Calu3 (cell line): ENCODE data around the gene MAGI1. TPM values are rescaled to one million over a fixed set of nuclear protein-coding genes. Genes with fewer than 3 reads are reported as not detected.

Experiments used
- BruUV-seq: library from RNA; stranded (reverse); fragments of 400-500 nt; replicated peaks from 2 replicates; lab custom pipeline; 2021; lab: Mats Ljungman, UMichigan
- CTCF ChIA-PET: fragments of 300-600 bp; sonication (Branson Sonifier 250); formaldehyde crosslinking; loops from one replicate; lab custom pipeline; 2022; ENCODE audit warnings: antibody characterized with exemption; lab: Charles Lee
- DNase-seq: peaks from one replicate; pipeline ENCODE4 v3.0.0; 2022
- H3K27ac Mint-ChIP-seq: one replicate; pipeline ENCODE4 v1.8.0; 2022; ENCODE audit warnings: mixed read lengths; ENCODE audit not compliant: unreplicated experiment
- H3K27me3 Mint-ChIP-seq: one replicate; pipeline ENCODE4 v1.8.0; 2022; ENCODE audit warnings: mixed read lengths; ENCODE audit not compliant: unreplicated experiment
- H3K36me3 Mint-ChIP-seq: one replicate; pipeline ENCODE4 v1.8.0; 2022; ENCODE audit warnings: mild to moderate bottlenecking, moderate library complexity, mixed read lengths; ENCODE audit not compliant: insufficient read depth, unreplicated experiment
- H3K4me1 Mint-ChIP-seq: one replicate; pipeline ENCODE4 v1.8.0; 2022; ENCODE audit warnings: mild to moderate bottlenecking, low read depth, mixed read lengths; ENCODE audit not compliant: unreplicated experiment
- H3K4me3 Mint-ChIP-seq: one replicate; pipeline ENCODE4 v1.8.0; 2022; ENCODE audit warnings: mild to moderate bottlenecking, low read depth, moderate library complexity, mixed read lengths; ENCODE audit not compliant: unreplicated experiment
- H3K9me3 Mint-ChIP-seq: one replicate; pipeline ENCODE4 v1.8.0; 2022; ENCODE audit warnings: low read depth, mixed read lengths; ENCODE audit not compliant: unreplicated experiment
- CTCF ChIP-seq: fragments of 200-600 bp; IDR thresholded peaks from one replicate; pipeline ENCODE4 v1.8.0; 2022; ENCODE audit warnings: antibody characterized with exemption; ENCODE audit not compliant: unreplicated experiment
- intact Hi-C: fragments of 100-400 bp; cut with micrococcal nuclease; formaldehyde crosslinking; loops from one replicate; pipeline ENCODE4 v1.10.0; 2022; ENCODE audit not compliant: unreplicated experiment
- total RNA-seq: library from RNA; stranded (reverse); gene quantifications from 2 replicates; pipeline ENCODE4 v1.2.3, GENCODE V29; 2022

MAGI1 gene
- total RNA-seq, 1 experiment from 2014 or later, result 76.4 TPM

DNA sequence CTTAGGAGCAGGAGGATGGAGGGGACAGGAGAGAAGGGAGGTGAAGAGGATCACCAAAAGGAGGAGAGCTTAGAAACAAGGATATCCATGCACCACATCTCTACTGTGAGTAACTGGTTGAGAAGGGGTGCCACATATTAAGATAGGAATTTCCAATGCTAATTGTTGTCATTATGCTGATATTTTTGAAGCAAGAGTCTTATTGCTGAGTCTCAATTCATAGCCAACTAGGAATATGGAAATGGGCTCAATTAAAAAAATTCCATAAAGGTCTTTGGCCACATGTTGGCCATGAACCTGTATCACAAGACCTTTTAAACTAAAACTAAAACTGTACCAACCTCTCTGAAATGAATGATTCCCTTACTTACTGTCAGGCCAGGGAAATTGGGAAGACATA, 642.6 kb downstream of the MAGI1 start:
- CTCF ChIA-PET, result interaction anchor here (0.6 kb wide), 1 partner anchor 1453 kb away, joined by 3 read pairs; no protein-coding TSS in a partner anchor
- DNase-seq, result no peak
- Mint-ChIP-seq H3K4me3 (no peak overlapping the region), H3K9me3 (no peaks in the 10 kb centered on the region), H3K27ac (no peak overlapping the region), H3K4me1 (no peaks in the 10 kb centered on the region), H3K36me3 (peaks cover 5% of the 10 kb centered on the region), H3K27me3 (no peaks in the 10 kb centered on the region)
- TF ChIP-seq CTCF, result no peak
- intact Hi-C loops, result no loop called here
- BruUV-seq, result no TSS peak

GRCh38 chr3:65391068-65391467, 647.6 kb downstream of the MAGI1 start:
- no TSS peak for BruUV-seq
- H3K4me1 Mint-ChIP-seq, result no peaks in the 10 kb centered on the region
- no peak for DNase-seq
- H3K27ac Mint-ChIP-seq, result no peak overlapping the region
- no peaks in the 10 kb centered on the region for H3K27me3 Mint-ChIP-seq
- no peak overlapping the region for H3K4me3 Mint-ChIP-seq
- H3K9me3 Mint-ChIP-seq, result no peaks in the 10 kb centered on the region
- intact Hi-C loops, result no loop called here
- H3K36me3 Mint-ChIP-seq, result peaks cover 5% of the 10 kb centered on the region
- CTCF ChIA-PET, result no interaction called here
- no peak for TF ChIP-seq CTCF

DNA sequence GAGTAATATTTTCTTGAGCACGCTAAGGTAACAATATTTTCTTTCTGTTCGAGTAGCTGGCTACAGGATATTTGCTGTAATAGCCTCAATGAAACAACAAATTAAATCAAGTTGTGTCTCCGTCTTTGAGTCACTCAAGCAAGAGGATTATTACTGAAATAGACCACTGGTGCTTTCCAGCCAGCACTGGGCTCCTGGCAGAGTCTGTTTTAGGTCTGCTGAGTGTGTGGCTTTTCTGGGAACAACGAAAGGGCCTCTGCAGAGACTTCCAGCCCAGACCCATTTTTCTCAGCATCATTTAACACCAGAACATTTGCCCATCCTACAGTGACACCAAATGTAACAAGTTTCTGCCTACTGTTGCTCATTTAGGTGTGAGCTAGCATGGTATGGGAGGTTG, 652.9 kb downstream of the MAGI1 start:
- TF ChIP-seq CTCF, result no peak
- CTCF ChIA-PET, result interaction anchor here (0.6 kb wide), 1 partner anchor 132 kb away, joined by 3 read pairs; no protein-coding TSS in a partner anchor
- intact Hi-C loops, result no loop called here
- Mint-ChIP-seq H3K27ac (no peak overlapping the region), H3K36me3 (peaks cover 10% of the 10 kb centered on the region), H3K4me3 (no peak overlapping the region), H3K4me1 (no peaks in the 10 kb centered on the region), H3K9me3 (no peaks in the 10 kb centered on the region), H3K27me3 (no peaks in the 10 kb centered on the region)
- BruUV-seq, result no TSS peak
- DNase-seq, result no peak

DNA sequence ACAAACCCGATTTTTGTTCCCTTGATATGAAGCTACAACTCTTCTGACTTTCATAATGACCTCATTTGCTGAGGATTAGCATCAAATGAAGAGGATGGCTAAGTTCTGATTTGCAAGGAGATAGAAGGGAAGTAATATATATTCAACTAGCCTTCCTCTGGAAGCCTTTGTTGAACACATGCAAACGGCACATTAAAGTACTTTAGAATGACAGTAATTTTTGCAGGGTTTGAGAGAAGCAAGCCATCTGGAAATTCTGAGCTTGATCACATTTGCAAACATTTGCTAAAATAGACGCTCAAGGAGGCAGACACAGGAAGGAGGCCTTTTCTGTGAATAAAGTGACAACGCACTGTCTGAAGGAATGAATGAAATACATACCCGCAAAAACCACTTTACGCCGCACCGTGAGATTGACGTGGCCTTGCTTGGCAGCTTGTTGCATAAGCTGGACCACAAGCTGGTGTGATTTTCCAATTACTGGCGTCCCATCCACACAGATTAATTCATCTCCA, 657.2 kb downstream of the MAGI1 start:
- no peak for DNase-seq
- Mint-ChIP-seq H3K27ac (no peak overlapping the region), H3K27me3 (no peaks in the 10 kb centered on the region), H3K4me1 (no peaks in the 10 kb centered on the region), H3K4me3 (no peak overlapping the region), H3K9me3 (no peaks in the 10 kb centered on the region), H3K36me3 (peaks cover 17% of the 10 kb centered on the region)
- no TSS peak for BruUV-seq
- CTCF ChIA-PET, result no interaction called here
- TF ChIP-seq CTCF, result no peak
- intact Hi-C loops, result no loop called here
